Thymus (tissue), 11 donors: ENCODE results near the gene HOXA9. TPM values are rescaled to one million over a fixed set of nuclear protein-coding genes. Genes with fewer than 3 reads are reported as not detected.

Source experiments
- DNase-seq, 9 donors: peaks; one replicate each; pipeline ENCODE4 v3.0.0-alpha.2; 2013; ENCODE audit warnings: low spot score in 9 of 9, low read depth in 6 of 9, missing footprints in 1 of 9
- H3K27ac ChIP-seq, 2 donors: one replicate each; pipeline ENCODE4 v1.5.1; 2013; ENCODE audit warnings: control low read depth in 1 of 2, low read depth in 1 of 2, low read length in 1 of 2, mild to moderate bottlenecking in 1 of 2, moderate library complexity in 1 of 2
- H3K27me3 ChIP-seq, 2 donors: one replicate each; pipeline ENCODE4 v1.5.1; 2013; ENCODE audit warnings: low read length in 1 of 2; ENCODE audit not compliant: control insufficient read depth in 2 of 2, insufficient read depth in 1 of 2
- H3K36me3 ChIP-seq, 2 donors: one replicate each; pipeline ENCODE4 v1.5.1; 2013; ENCODE audit warnings: low read length in 1 of 2, mild to moderate bottlenecking in 1 of 2, moderate library complexity in 1 of 2; ENCODE audit not compliant: control insufficient read depth in 2 of 2, insufficient read depth in 2 of 2
- H3K4me1 ChIP-seq, 2 donors: one replicate each; pipeline ENCODE4 v1.5.1; 2013; ENCODE audit warnings: low read length in 2 of 2; ENCODE audit not compliant: control insufficient read depth in 2 of 2, insufficient read depth in 2 of 2
- H3K4me3 ChIP-seq, 2 donors: one replicate each; pipeline ENCODE4 v1.5.1; 2013; ENCODE audit warnings: low read length in 2 of 2, control low read depth in 1 of 2, mild to moderate bottlenecking in 1 of 2
- H3K9me3 ChIP-seq, 2 donors: one replicate each; pipeline ENCODE4 v1.5.1; 2013; ENCODE audit warnings: low read length in 1 of 2, mild to moderate bottlenecking in 1 of 2; ENCODE audit not compliant: control insufficient read depth in 2 of 2, insufficient read depth in 1 of 2
- WGBS: extraction: QIAGEN DNeasy Blood & Tissue Kit; methylation state at CpG from one replicate; pipeline ENCODE4 v1.1.7; 2013; 5-methylcytosine and 5-hydroxymethylcytosine counted together
- polyA plus RNA-seq: library from polyadenylated mRNA; stranded (reverse); fragments of 200-250 nt; gene quantifications from one replicate; pipeline ENCODE4 v1.2.3, GENCODE V29; 2013
- total RNA-seq: library from RNA; stranded (reverse); fragments of 120-200 nt; gene quantifications from one replicate; pipeline ENCODE4 v1.2.4, GENCODE V29; 2013
- donor health status: healthy.

The HOXA9 gene
- total and polyA plus RNA-seq, 2 donors, result 1.5 to 4.9 TPM

GRCh38 chr7:27121684-27122076 lies 43.7 kb downstream of the HOXA9 start:
- no peaks in the 10 kb centered on the region for H3K36me3 ChIP-seq
- no peak for DNase-seq
- peak overlapping the region in 1 of 2 donors; percentile 18 for H3K4me3 ChIP-seq
- peak overlapping the region in 1 of 2 donors; percentile 3 for H3K27ac ChIP-seq
- peaks cover 0 to 6% of the 10 kb centered on the region in 2 donors for H3K4me1 ChIP-seq
- 93% methylated on average over 7 of the region's 7 CpGs for WGBS
- no peaks in the 10 kb centered on the region for H3K9me3 ChIP-seq
- peaks cover 0 to 36% of the 10 kb centered on the region in 2 donors for H3K27me3 ChIP-seq

DNA sequence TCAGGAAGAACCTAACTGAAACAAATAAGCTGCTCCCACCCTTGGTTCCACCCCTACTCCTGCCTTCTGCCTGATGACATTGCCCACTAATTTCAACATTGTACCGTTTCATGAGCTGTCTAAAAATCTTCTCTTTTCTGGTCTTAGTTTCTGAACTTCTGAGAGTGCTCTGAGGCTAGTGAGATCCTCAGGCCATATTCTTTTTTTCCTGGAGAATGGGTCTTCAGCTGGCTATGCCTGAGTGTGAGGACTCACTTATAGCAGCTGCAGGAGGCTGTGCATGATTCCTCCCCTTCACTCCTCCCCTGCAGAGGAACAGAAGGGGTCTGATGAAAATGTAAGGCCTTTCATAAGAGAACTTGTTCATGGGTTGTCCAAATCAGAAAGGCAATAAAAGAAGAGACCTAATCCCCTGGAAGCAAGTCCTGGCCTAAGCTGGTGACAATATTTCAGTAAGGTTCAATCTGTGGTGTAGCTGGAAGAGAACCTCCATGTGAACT lies 45.9 kb downstream of the HOXA9 start:
- 60% methylated on average over 1 of the region's 1 CpG for WGBS
- H3K4me1 ChIP-seq, result no peaks in the 10 kb centered on the region
- H3K27ac ChIP-seq, result no peak overlapping the region
- H3K4me3 ChIP-seq, result no peak overlapping the region
- no peak for DNase-seq
- H3K9me3 ChIP-seq, result no peaks in the 10 kb centered on the region
- no peaks in the 10 kb centered on the region for H3K36me3 ChIP-seq
- peaks cover 0 to 52% of the 10 kb centered on the region in 2 donors for H3K27me3 ChIP-seq

- Histone ChIP-seq H3K4me3 (no peak overlapping the region), H3K27me3 (peaks cover 0 to 53% of the 10 kb centered on the region in 2 donors), H3K36me3 (no peaks in the 10 kb centered on the region), H3K27ac (peak overlapping the region in 1 of 2 donors; percentile 71), H3K9me3 (no peaks in the 10 kb centered on the region), H3K4me1 (peaks cover 0 to 4% of the 10 kb centered on the region in 2 donors)
- DNase-seq, result no peak
- WGBS, result 96% methylated on average over 3 of the region's 3 CpGs
Measured at GRCh38 chr7:27118580-27118979, 46.8 kb downstream of the HOXA9 start.

DNA sequence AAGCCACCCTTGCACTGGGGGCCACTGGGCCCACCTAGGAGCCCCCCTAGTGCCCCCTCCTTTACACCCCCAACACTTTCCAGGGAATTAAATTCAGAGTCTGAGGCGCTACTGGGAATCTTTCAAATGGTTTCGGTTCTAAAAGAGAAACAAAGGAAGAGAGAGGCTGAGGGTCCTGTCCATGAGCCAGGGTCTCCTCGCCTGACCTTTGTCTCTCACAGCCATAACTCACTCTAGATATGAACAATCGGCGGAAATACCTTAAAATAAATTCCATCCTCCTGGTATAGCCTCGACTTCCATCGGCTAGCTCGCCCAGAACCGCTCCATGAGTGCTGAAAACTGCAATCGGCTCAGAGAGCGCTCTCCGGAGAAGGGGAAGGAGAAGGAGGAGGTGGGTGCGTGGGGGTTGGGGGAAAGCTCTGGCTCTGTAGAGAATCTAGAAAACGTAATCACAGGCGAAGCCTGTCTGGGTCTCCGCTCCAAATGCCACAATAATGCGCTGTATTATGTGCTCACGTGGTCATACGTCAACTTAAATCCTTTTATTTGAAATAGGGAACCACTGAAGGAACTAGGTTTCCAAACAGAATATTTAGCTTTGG lies 47.3 kb downstream of the HOXA9 start:
- no peak for DNase-seq
- peaks cover 0 to 54% of the 10 kb centered on the region in 2 donors for H3K27me3 ChIP-seq
- WGBS, result 90% methylated on average over 19 of the region's 19 CpGs
- no peaks in the 10 kb centered on the region for H3K9me3 ChIP-seq
- peak overlapping the region in 1 of 2 donors; percentile 27 for H3K4me3 ChIP-seq
- peak overlapping the region in 1 of 2 donors; percentile 71 for H3K27ac ChIP-seq
- H3K4me1 ChIP-seq, result peaks cover 0 to 4% of the 10 kb centered on the region in 2 donors
- no peaks in the 10 kb centered on the region for H3K36me3 ChIP-seq

DNA sequence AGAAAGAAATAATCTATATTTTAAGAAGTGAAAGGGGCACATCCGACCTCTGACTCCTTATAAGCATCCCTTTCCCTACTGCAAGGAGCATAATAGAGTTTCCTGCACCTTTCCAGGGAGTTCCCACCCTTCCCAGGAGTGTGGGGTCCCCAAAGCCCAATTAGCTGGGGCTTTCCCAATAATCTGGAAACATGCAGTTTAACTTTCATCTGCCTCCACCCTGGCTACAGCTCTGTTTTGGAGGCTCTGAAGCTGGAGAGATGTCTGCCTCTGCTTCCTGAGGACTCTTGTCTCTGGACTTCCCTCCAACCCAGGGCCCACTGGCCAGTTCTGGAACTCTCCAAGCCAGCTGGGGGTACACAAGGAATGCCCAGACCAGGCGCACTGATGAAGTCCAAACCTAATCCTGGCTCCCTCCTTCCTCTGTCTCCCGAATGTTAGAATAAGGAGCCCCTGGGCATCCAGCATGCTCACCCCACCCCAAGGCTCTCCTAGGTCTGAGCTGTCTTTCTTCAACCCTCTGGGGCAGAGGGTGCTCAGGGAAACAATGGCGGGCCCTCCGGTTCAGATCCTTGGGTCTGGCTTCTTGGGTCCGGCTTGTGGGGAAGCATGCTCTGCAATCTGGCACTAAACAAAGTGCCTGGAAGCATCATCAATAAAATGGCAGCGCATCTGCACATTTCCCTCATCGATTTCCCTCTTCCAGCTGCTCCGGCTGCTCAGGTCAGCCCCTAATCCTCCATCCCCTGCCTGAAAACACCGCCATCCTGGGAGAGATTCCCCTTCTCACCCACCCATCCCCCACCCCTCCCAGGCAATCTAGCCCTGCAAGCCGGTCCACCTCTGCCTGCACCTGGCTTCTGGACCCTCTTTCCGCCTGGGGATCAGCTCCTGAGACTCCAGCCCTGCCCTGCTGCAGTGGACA lies 48.1 kb downstream of the HOXA9 start:
- peak overlapping the region; percentile 61 to 71 for H3K27ac ChIP-seq
- H3K27me3 ChIP-seq, result peaks cover 0 to 56% of the 10 kb centered on the region in 2 donors
- 94% methylated on average over 12 of the region's 12 CpGs for WGBS

GRCh38 chr7:27116031-27116961 lies 49.0 kb downstream of the HOXA9 start:
- Histone ChIP-seq H3K4me3 (peak overlapping the region; percentile 15 to 32), H3K4me1 (peaks cover 0 to 4% of the 10 kb centered on the region in 2 donors), H3K36me3 (no peaks in the 10 kb centered on the region), H3K27me3 (peaks cover 0 to 61% of the 10 kb centered on the region in 2 donors), H3K9me3 (no peaks in the 10 kb centered on the region), H3K27ac (peak overlapping the region; percentile 36 to 71)
- WGBS, result 93% methylated on average over 20 of the region's 20 CpGs
- DNase-seq, result no peak

More for the DNA sequence above, 48.1 kb downstream of the HOXA9 start:
- Histone ChIP-seq H3K36me3 (no peaks in the 10 kb centered on the region), H3K4me1 (peaks cover 0 to 4% of the 10 kb centered on the region in 2 donors), H3K9me3 (no peaks in the 10 kb centered on the region), H3K4me3 (peak overlapping the region in 1 of 2 donors; percentile 27)
- no peak for DNase-seq

GRCh38 chr7:27115221-27116026 lies 49.9 kb downstream of the HOXA9 start:
- Histone ChIP-seq H3K4me1 (peaks cover 0 to 4% of the 10 kb centered on the region in 2 donors), H3K27ac (peak overlapping the region; percentile 51 to 58), H3K36me3 (no peaks in the 10 kb centered on the region), H3K9me3 (no peaks in the 10 kb centered on the region), H3K4me3 (peak overlapping the region; percentile 14 to 32), H3K27me3 (peaks cover 0 to 70% of the 10 kb centered on the region in 2 donors)
- no peak for DNase-seq
- 89% methylated on average over 45 of the region's 45 CpGs for WGBS

- H3K36me3 ChIP-seq, result no peaks in the 10 kb centered on the region
- peak overlapping the region; percentile 51 to 55 for H3K27ac ChIP-seq
- peaks cover 0 to 72% of the 10 kb centered on the region in 2 donors for H3K27me3 ChIP-seq
- peak overlapping the region in 1 of 2 donors; percentile 32 for H3K4me3 ChIP-seq
- WGBS, result 92% methylated on average over 6 of the region's 6 CpGs
- DNase-seq, result no peak
- no peaks in the 10 kb centered on the region for H3K9me3 ChIP-seq
- peaks cover 0 to 4% of the 10 kb centered on the region in 2 donors for H3K4me1 ChIP-seq
Measured at GRCh38 chr7:27114881-27115220, 50.5 kb downstream of the HOXA9 start.
